ENCODE data around the gene CPEB4.

Gene CPEB4

DNA sequence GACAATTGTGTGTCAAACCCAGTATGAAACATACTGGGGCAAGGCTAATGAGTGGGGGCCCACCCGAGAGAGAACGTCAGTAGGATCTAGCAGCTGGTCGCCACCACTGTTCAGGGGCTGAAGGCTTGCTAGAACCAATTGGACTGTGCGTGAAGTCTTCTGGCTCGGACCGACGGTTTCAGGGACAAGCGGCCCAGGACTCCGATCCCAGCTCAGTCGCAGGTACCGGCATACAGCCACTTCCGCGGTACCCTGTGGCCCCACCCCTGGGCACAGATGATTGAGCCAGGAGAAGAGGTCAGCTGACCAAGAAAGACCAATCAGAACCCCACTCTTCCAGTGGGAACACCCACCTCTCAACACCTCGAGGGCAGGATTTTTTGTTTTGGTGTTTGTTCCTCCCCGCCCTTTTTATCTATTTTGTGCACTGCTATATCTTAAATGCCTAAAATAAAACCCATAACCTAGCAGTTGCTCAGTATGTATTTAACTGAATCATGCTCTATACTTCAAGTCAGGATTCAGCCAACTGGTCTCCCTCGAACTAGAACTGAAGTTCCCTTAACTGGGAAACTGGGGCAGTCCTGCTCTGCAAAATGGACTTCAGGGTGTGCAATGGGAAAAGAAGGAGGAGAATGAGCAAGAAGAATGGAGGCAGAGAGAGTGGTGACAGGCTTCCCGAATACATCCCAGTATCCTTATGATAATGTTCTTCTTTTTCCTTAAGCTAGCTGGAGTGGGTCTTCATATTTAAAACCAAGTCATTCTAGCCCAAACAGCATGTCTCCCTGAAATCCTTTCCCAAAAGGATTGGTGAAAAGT is 21.1 kb upstream of the CPEB4 start:
- no peak for FAIRE-seq
- no peak for TF ChIP-seq POLR2A (IDR thresholded peaks at IDR 0.05; ENCODE audit: low read depth, low read length)
- no peak for DNase-seq (ENCODE audit: insufficient read length, low spot score)

DNA sequence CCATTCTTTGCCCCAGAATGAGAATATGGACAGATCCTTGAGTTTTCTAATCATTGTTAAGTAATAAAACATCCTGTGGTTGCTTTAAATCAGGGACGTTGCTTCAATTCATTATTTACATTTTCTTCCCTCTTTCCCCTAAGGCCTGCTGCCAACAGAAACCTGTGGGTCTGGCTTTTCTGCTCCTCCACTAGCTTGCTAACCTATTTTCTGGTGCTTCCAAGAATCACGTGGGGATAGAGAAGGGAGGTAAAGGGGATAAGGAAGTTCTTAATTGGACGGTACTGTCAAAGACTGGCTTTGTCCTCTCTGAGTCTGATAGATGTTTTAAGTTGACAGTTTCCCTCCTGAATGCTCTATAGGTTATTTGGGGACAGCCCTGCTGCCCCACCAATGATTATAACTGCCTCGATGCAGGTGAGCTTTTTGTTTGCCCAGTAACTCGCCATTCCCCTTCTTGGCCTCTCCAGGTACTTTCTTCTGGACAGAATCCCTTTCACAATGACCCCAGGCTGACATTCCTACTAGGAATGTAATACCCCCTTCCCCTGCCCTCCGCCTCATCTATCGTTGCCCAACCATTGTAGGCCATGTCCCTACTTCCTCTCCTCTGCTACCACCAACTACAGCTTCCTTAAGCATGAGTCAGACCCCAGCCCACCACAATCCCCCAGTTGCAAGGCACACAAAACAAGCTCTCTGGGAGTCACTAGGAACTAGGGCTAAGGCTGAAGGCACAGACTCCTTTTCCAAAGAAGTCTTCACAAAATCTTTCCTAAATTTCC is 19.9 kb upstream of the CPEB4 start:
- DNase-seq (ENCODE audit: insufficient read length, low spot score) = no peak

DNA sequence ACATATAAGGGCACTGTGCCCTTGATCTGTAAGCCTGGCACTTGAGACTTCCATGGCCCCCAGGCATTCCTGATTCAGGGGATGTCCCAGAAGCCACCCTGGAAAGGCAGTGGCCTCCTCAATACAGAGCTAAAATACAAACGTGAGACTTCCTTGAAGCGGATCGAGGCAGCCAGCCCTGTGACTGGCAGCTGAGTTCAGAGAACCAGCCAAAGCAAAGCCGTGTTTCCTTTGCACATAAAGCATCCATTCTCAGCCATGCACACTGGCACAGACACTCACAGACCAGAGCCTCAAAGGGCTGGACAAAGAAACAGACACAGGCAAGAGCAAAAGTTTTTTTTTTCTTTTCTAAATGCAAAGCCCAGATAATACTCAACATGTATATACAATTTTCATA is 18.8 kb upstream of the CPEB4 start:
- DNase-seq (ENCODE audit: insufficient read length, low spot score) (no peak), FAIRE-seq (no peak)
- TF ChIP-seq POLR2A (IDR thresholded peaks at IDR 0.05; ENCODE audit: low read depth, low read length) = no peak

More for the DNA sequence above, 19.9 kb upstream of the CPEB4 start:
- no peak for FAIRE-seq
- TF ChIP-seq POLR2A (IDR thresholded peaks at IDR 0.05; ENCODE audit: low read depth, low read length) = no peak

DNA sequence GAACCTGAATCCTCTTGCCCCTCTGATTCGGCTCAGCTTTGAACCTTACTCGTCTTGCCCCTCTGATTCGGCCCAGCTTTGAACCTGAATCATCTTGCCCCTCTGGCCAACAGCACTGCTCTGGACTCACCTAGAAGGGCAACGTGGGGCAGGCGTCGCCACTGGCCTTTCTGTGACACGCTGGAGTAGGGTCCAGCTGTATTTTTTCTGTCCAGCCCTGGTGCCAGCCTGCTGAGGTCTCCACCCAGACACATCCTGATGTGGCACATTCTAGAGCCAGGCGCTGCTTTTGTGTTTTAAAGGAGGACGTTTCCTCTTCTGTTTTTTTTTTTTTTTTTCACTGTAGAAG is 15.2 kb upstream of the CPEB4 start:
- FAIRE-seq (no peak), DNase-seq (ENCODE audit: insufficient read length, low spot score) (no peak)
- TF ChIP-seq POLR2A (IDR thresholded peaks at IDR 0.05; ENCODE audit: low read depth, low read length) = no peak

DNA sequence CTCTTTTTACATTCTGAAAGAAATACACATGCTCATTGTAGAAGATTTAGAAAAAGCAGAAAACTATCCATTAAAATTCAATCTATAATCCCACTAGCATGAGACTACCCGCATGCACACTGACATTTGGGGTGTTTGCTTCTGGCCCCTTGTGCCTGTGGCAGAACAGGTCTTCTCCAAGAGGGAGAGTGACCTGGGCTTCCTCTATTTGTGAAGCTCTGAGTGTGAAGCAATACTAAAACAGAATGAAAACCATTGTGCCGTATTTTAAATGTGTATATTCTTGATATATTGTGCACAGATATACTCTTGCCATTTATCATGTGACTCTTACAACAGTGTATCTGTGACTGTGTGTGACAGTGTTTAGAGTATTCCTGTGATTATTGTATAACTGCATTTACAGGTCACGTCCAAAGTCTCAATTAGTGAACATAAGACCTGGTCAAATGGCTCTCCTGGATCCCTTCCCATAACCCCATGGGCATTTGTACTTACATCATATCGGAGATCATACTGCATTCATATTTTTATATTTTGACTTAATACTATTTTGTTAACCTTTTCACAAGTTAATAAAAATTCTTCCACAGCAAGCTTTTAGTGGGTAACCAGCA is 14.7 kb upstream of the CPEB4 start:
- no peak for TF ChIP-seq POLR2A (IDR thresholded peaks at IDR 0.05; ENCODE audit: low read depth, low read length)
- FAIRE-seq (no peak), DNase-seq (ENCODE audit: insufficient read length, low spot score) (no peak)

DNA sequence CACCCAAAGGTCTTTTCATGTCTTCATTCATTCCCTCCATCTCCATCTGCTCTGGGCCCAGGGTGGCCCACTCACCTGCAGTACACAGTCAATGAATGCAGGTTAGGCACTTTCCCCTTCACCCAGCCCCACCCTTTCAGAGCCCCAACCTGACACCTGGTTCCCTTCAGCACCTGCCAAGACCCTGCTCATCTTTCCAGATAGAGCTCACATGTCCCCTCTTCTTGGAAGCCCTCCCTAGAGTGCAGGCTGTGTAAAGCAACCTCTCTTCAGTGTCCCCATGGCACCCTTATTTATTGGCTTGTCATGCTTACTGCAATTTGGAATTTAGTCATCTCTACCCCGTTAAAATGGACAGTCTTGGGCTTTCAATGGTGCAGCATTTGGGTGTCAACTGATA is 13.0 kb upstream of the CPEB4 start:
- FAIRE-seq (no peak), DNase-seq (ENCODE audit: insufficient read length, low spot score) (no peak)
- no peak for TF ChIP-seq POLR2A (IDR thresholded peaks at IDR 0.05; ENCODE audit: low read depth, low read length)

DNA sequence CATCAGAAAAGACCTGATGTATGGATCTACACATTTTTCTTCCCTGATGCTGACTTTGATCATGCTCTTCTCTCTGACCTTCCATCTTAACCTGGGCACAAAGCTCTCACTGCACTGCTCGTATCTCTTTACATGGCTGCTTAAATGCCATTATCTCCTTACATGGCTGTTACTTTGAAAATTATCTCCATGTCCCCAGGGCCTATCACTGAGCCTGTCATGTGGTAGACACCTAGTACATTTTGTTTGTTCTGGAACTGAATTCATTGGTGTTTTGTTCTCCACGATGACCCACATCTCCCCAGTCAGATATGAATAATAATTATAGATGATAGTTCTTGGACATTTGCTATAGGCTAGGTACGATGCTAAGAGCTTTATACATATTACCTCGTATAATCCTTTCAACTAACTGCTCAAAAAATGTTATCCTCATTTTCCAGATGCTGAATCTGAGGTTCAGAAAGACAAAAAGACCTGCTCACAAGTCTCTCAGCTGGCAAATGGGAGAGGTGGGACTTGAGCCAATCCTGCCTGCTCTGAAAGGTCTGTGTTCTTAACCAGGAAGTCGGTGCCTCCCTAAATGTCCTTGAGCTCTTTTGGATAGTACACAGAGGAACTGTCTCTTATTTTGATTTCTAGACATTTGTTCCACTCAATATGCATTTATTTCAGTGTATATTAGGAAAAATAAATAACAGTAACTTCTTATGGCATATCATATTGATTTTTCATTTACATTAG is 9.8 kb upstream of the CPEB4 start:
- TF ChIP-seq POLR2A (IDR thresholded peaks at IDR 0.05; ENCODE audit: low read depth, low read length) = no peak
- no peak for FAIRE-seq
- DNase-seq (ENCODE audit: insufficient read length, low spot score) = no peak

DNA sequence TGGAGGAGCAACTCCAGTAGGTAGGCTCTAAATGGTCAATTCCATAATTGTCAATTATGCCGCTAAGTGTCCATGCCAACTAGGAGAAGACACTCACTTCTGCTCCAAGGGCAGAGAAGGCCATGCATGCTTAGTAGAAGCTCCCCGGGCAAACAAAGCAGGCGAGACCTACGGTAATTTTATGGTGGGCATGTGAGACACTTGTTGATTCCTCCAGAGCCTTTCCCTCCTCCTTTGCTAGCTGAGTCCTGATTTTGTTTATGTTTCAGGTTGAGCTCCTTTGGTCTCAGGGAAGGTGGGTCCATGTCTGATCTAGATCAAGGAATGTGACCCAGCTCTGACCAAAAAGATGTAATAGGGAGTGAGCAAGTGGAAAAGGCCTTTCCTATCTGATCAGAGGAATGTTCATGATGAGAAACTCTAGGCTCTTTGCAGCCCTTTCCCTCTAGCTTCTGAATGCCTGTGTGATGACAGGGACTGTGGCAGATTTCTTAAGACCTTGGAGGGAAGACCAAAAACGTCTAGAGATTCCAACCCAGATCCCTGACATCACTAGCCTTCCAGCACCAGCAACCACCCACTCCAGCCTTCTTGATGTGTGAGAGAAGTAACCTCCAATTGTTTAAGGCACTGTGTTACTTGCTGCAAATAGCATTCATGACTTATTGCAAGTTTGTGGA is 7.7 kb upstream of the CPEB4 start:
- TF ChIP-seq POLR2A (IDR thresholded peaks at IDR 0.05; ENCODE audit: low read depth, low read length) = no peak
- DNase-seq (ENCODE audit: insufficient read length, low spot score) (no peak), FAIRE-seq (no peak)

DNA sequence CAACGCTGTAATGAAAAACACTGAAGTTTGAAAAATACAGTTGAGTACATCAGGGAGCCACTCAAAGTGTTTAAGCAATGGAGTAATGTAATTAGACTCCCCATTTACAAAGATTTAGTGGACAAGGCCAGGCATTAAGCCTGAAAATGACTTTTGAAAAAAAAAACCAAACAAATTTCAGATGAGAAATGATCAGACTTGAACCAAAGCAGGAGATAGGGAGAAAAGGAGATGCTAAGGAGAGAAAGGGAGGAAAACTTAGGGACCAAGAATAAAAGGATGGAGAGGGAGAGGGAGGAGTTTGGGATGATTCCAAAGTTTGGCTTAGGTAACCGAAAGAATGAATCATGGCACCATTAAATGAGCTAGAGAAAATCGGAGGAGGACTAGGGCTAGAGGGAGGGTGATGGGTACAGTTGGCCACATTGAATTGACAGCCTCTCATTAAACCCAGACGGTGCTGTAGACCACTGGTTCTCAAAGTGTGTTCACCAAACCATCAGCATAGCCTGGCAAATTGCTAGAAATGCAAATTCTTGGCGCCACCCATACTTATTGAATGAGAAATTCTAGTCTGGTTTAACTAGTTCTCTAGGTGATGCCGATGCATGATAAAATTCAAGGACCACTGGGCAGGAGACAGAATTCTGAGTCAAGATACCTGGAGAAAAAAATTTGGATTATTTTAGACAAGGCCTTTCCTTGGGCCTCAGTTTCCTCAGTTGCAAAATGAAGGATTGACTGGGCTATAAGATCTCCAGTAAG is 6.2 kb upstream of the CPEB4 start:
- DNase-seq (ENCODE audit: insufficient read length, low spot score) = peak; percentile 47
- FAIRE-seq = no peak
- TF ChIP-seq POLR2A (IDR thresholded peaks at IDR 0.05; ENCODE audit: low read depth, low read length) = no peak

DNA sequence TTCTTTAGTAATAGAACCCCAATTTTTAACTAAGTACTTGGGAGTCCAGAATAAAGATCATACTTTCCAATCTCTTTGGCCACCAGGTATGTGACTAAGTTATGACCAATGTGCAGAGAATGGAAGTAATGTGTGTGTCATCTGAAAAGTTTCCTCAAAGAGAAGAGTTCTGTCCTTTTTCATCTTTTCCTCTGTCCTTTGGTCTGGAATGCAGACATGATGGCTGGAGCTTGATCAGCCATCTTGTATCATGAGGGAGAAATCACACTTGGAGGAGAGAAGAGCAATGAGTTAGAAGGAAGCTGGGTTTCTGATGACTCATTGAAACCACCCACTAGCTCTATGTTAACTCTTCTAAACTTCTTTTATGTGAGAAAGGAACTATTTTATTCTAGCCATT is 5.5 kb upstream of the CPEB4 start:
- FAIRE-seq (no peak), DNase-seq (ENCODE audit: insufficient read length, low spot score) (peak; percentile 26)
- TF ChIP-seq POLR2A (IDR thresholded peaks at IDR 0.05; ENCODE audit: low read depth, low read length) = no peak

DNA sequence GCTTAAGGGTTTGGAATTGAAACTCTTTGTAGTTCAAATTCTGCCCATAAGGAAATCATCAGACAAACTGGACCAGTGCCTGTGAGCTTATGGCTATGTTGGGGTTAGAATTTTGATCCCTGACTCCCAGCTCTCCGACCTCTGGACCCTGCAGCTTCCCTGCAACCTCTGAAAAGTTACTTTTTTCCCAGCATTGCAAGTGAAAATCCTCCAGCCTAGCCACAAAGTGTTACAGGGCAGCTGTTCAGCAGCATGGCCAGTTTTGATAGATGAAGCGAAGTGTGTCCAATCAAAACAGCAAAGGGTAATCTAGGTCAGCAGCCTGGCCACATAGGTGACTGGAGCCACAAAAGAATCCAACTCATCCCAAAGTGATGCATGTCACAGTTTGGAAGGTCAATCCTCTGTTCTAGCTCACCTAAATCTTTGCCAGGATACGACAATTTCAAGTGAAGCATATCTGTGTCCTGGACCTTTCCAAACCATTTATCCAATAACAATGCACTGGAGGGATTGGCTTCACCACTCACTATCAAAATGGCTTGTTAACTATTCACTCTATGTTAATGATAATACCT is 4.7 kb upstream of the CPEB4 start:
- DNase-seq (ENCODE audit: insufficient read length, low spot score) (no peak), FAIRE-seq (no peak)
- no peak for TF ChIP-seq POLR2A (IDR thresholded peaks at IDR 0.05; ENCODE audit: low read depth, low read length)

DNA sequence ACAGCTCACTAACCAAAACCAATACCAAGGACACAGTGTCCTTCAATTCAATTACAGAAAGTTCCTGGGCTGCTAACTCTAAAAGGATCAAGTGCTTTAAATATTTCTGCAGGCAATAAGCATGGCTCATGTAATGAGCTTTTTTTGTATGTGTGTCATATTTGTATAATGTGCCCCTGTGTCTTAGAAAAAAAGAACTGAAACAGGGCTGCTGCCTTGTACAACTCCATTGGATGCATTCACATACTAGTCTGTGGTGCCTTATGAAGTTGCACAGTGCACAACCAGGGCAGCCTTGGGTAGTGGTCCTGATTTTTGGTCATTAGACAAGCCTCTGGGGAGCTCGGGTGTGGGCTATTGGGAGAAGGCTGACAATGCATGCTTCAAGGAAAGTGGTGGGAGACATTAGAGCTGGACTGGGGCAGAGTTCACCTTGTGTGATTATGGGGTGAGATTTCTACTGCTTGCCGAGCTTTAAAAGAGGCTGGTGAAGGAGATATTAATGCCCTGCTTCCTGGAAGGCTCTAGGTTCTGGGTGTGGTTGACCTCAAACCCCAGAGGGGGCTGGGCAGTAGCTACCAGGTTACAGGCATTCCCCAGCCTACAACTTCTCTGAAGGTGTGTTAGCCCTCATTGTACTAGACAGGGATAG is 3.6 kb upstream of the CPEB4 start:
- FAIRE-seq (no peak), DNase-seq (ENCODE audit: insufficient read length, low spot score) (no peak)
- no peak for TF ChIP-seq POLR2A (IDR thresholded peaks at IDR 0.05; ENCODE audit: low read depth, low read length)
